HG03378 (cell line): ENCODE measurements around the gene KCNA1.

Source experiments
- ATAC-seq: cut with Tn5 transposase; IDR thresholded peaks from one replicate; pipeline ENCODE4 v1.9.1; 2021; ENCODE audit warnings: mild to moderate bottlenecking, moderate library complexity; ENCODE audit not compliant: unreplicated experiment

The KCNA1 gene

GRCh38 chr12:4910502-4911315 lies 1.0 kb downstream of the KCNA1 start:
- ATAC-seq: no peak

GRCh38 chr12:4911316-4911994 lies 1.8 kb downstream of the KCNA1 start:
- no peak for ATAC-seq

GRCh38 chr12:4914720-4915119 lies 5.0 kb downstream of the KCNA1 start:
- ATAC-seq: no peak

- no peak for ATAC-seq
These were observed 6.0 kb downstream of the KCNA1 start for GRCh38 chr12:4915752-4916151.

GRCh38 chr12:4918950-4919660 lies 9.4 kb downstream of the KCNA1 start:
- no peak for ATAC-seq

GRCh38 chr12:4932576-4932975 lies 22.9 kb downstream of the KCNA1 start:
- no peak for ATAC-seq

GRCh38 chr12:4933411-4933810 lies 23.7 kb downstream of the KCNA1 start:
- no peak for ATAC-seq

- no peak for ATAC-seq
These were observed 24.8 kb downstream of the KCNA1 start for GRCh38 chr12:4934407-4935035.

GRCh38 chr12:4938900-4939299 lies 29.2 kb downstream of the KCNA1 start:
- ATAC-seq: no peak

- ATAC-seq: no peak
These were observed 29.8 kb downstream of the KCNA1 start for GRCh38 chr12:4939418-4940023.

GRCh38 chr12:4943067-4943937 lies 33.6 kb downstream of the KCNA1 start:
- ATAC-seq: peak; percentile 76

GRCh38 chr12:4943938-4944284 lies 34.2 kb downstream of the KCNA1 start:
- no peak for ATAC-seq

GRCh38 chr12:4947253-4947652 lies 37.5 kb downstream of the KCNA1 start:
- ATAC-seq: no peak

GRCh38 chr12:4951083-4951482 lies 41.4 kb downstream of the KCNA1 start:
- no peak for ATAC-seq

- ATAC-seq: no peak
These were observed 41.9 kb downstream of the KCNA1 start for GRCh38 chr12:4951601-4952000.

GRCh38 chr12:4954621-4955354 lies 45.1 kb downstream of the KCNA1 start:
- ATAC-seq: no peak

- no peak for ATAC-seq
These were observed 46.3 kb downstream of the KCNA1 start for GRCh38 chr12:4956054-4956453.

- ATAC-seq: no peak
These were observed 47.3 kb downstream of the KCNA1 start for GRCh38 chr12:4956968-4957367.

GRCh38 chr12:4957761-4958160 lies 48.1 kb downstream of the KCNA1 start:
- ATAC-seq: no peak
